ENCODE results near the gene TEX261.
"Not testable (repeated sequence)": the region's sequence is repeated elsewhere in the genome, so short reads cannot be mapped to it uniquely, and the experiment has no call there.

Gene TEX261

GRCh38 chr2:71001592-71001927, 6.9 kb upstream of the TEX261 start:
- Histone ChIP-seq H3K27ac (no peak overlapping the region), H3K4me3 (no peak overlapping the region)

- peak overlapping the region in 1 of 21 experiments; percentile 44 for H3K27ac ChIP-seq
- peak overlapping the region in 1 of 7 experiments; percentile 14 for H3K4me3 ChIP-seq
Observed at GRCh38 chr2:71000780-71001591, 6.3 kb upstream of the TEX261 start.

GRCh38 chr2:70999931-71000330, 5.3 kb upstream of the TEX261 start:
- H3K27ac ChIP-seq, H3K4me3 ChIP-seq: not testable (repeated sequence)

GRCh38 chr2:70999362-70999761, 4.7 kb upstream of the TEX261 start:
- Histone ChIP-seq H3K4me3 (no peak overlapping the region), H3K27ac (no peak overlapping the region)

- H3K27ac ChIP-seq, H3K4me3 ChIP-seq: not testable (repeated sequence)
Observed at GRCh38 chr2:70998885-70999284, 4.2 kb upstream of the TEX261 start.

GRCh38 chr2:70995426-70995729, 705 bp upstream of the TEX261 start:
- Histone ChIP-seq H3K27ac (peak overlapping the region in 13 of 21 experiments; percentile 25 to 96 (median 84)), H3K4me3 (peak overlapping the region; percentile 66 to 99 (median 95))

- Histone ChIP-seq H3K4me3 (peak overlapping the region; percentile 66 to 99 (median 95)), H3K27ac (peak overlapping the region; percentile 71 to 96 (median 92))
Observed at GRCh38 chr2:70994009-70994698, 519 bp downstream of the TEX261 start.

GRCh38 chr2:70992945-70993853, 1.5 kb downstream of the TEX261 start:
- peak overlapping the region; percentile 66 to 99 (median 95) for H3K4me3 ChIP-seq
- peak overlapping the region in 10 of 21 experiments; percentile 84 to 96 (median 94) for H3K27ac ChIP-seq

- Histone ChIP-seq H3K4me3 (no peak overlapping the region), H3K27ac (no peak overlapping the region)
Observed at GRCh38 chr2:70991742-70992141, 2.9 kb downstream of the TEX261 start.

- H3K27ac ChIP-seq = no peak overlapping the region
- H3K4me3 ChIP-seq = no peak overlapping the region
Observed at GRCh38 chr2:70991142-70991541, 3.5 kb downstream of the TEX261 start.

- Histone ChIP-seq H3K27ac (no peak overlapping the region), H3K4me3 (no peak overlapping the region)
Observed at GRCh38 chr2:70990216-70990615, 4.5 kb downstream of the TEX261 start.

GRCh38 chr2:70988726-70989648, 5.7 kb downstream of the TEX261 start:
- H3K4me3 ChIP-seq = no peak overlapping the region
- H3K27ac ChIP-seq = no peak overlapping the region

- H3K4me3 ChIP-seq = no peak overlapping the region
- peak overlapping the region in 2 of 21 experiments; percentile 15 to 38 for H3K27ac ChIP-seq
Observed at GRCh38 chr2:70988151-70988550, 6.5 kb downstream of the TEX261 start.

- Histone ChIP-seq H3K4me3 (no peak overlapping the region), H3K27ac (no peak overlapping the region)
Observed at GRCh38 chr2:70987386-70987785, 7.3 kb downstream of the TEX261 start.

GRCh38 chr2:70986499-70987189, 8.0 kb downstream of the TEX261 start:
- Histone ChIP-seq H3K27ac (no peak overlapping the region), H3K4me3 (no peak overlapping the region)

GRCh38 chr2:70985956-70986355, 8.7 kb downstream of the TEX261 start:
- no peak overlapping the region for H3K27ac ChIP-seq
- no peak overlapping the region for H3K4me3 ChIP-seq

- Histone ChIP-seq H3K4me3 (no peak overlapping the region), H3K27ac (no peak overlapping the region)
Observed at GRCh38 chr2:70985283-70985688, 9.4 kb downstream of the TEX261 start.

GRCh38 chr2:70984576-70985282, 9.9 kb downstream of the TEX261 start:
- H3K27ac ChIP-seq = no peak overlapping the region
- no peak overlapping the region for H3K4me3 ChIP-seq
